IPS-18a (cell line): ENCODE measurements around the gene PACC1.

Experiments used
- H3K27ac ChIP-seq: one replicate; pipeline ENCODE4 v1.5.1; 2013; ENCODE audit warnings: low read length
- H3K27me3 ChIP-seq: one replicate; pipeline ENCODE4 v1.6.1; 2013; ENCODE audit warnings: mild to moderate bottlenecking, low read length; ENCODE audit not compliant: control insufficient read depth, insufficient read depth
- H3K36me3 ChIP-seq: one replicate; pipeline ENCODE4 v1.6.1; 2013; ENCODE audit warnings: low read depth, low read length; ENCODE audit not compliant: control insufficient read depth
- H3K4me1 ChIP-seq: one replicate; pipeline ENCODE4 v1.6.1; 2013; ENCODE audit warnings: low read depth, low read length; ENCODE audit not compliant: control insufficient read depth
- H3K4me3 ChIP-seq: one replicate; pipeline ENCODE4 v1.5.1; 2013; ENCODE audit warnings: low read length
- H3K9ac ChIP-seq: one replicate; pipeline ENCODE4 v1.6.1; 2013; ENCODE audit warnings: mild to moderate bottlenecking, low read length, moderate library complexity
- H3K9me3 ChIP-seq: one replicate; pipeline ENCODE4 v1.6.1; 2013; ENCODE audit warnings: low read depth, low read length; ENCODE audit not compliant: control insufficient read depth

The PACC1 gene

DNA sequence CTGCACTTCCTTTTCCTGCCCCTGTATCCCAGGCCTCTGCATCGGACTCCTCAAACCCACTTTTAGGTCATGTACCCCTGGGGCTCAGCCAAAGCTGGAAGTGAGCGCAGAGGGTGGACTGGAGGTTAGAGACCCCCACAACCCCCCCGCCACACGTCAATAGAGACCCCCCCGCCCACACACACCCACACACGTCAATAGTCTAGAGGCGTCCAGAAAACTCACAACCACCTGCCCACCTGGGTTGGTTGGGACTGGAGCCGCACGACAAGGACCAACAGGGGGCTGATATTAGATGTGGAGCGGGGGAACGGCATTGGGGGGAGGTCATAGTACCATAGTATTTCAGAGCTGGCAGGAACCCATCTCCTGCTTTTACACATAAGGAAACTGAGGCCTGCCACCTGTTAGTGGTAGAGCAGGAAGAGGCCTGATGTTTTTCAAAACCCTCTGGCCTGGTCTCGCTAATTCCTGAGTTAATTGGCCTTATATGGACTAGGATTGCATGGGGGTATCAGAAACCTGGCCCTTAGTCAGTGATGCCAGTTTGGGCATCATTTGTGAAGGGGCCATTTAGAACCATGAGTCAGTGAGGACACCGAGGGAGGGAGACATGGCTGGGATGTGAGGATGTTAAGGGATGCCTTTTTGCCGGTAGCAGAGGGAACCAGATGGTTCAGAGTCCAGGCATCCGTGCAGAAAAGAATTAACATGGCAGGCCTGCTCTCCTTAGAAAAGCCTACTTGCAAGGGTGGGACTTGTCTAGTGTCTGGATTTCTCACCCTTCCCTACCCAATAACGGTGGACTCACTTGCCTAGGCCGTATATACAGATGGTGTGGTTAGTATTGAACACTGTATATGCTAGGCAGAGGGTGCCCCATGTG, 19.1 kb upstream of the PACC1 start:
- Histone ChIP-seq H3K36me3 (no peaks in the 10 kb centered on the region), H3K4me1 (peaks cover 12% of the 10 kb centered on the region), H3K9me3 (no peaks in the 10 kb centered on the region), H3K27me3 (no peaks in the 10 kb centered on the region), H3K4me3 (peak overlapping the region; percentile 61), H3K27ac (no peak overlapping the region), H3K9ac (no peak overlapping the region)

DNA sequence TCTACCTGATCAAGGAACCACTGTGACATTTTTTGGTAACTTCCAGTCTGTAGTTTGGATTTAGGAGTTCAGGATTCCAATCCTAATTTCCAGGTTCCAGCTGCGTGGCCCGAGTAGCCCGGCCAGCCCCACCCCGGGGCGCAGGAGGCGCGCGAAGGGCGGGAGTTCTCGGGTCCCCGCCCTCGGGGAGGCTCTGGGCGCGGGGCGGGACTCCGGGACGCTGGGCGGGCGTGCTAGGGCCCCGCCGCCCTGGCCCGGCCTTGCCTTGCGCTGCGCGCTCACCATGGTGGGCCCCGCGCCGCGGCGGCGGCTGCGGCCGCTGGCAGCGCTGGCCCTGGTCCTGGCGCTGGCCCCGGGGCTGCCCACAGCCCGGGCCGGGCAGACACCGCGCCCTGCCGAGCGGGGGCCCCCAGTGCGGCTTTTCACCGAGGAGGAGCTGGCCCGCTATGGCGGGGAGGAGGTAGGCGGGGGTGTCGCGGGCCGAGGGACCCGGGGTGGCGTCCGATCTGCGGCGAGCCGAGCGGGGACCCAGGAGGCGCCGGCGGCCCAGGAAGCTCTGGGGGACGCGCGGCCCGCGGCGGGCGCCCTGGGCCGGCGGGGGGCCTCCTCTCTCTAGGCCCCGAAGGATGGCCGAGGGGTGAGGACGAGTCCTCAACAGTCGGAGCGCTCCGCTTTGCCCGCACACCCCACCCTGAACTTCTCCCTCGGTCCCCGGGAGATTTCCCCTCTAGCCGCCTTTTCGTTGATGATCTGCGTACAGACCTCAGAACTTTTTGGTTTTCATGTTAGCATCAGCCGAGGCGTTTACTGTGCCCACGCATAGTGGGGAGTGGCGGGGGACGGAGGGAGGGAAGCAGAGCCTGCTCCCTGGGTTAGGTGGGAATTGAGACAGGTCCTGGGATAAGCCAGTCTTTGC, 18.2 kb upstream of the PACC1 start, which contains the start of gene NENF:
NENF (plus strand) TSS at position 260 of the 916 bp plus-strand sequence; CDS start at position 284, 24 bp downstream.
- Histone ChIP-seq H3K27me3 (no peaks in the 10 kb centered on the region), H3K9me3 (no peaks in the 10 kb centered on the region), H3K4me1 (peaks cover 12% of the 10 kb centered on the region), H3K9ac (peak within 1 kb of the TSS; percentile 30), H3K36me3 (no peaks in the 10 kb centered on the region), H3K4me3 (peak within 1 kb of the TSS; percentile 61), H3K27ac (no peak within 1 kb of the TSS)

DNA sequence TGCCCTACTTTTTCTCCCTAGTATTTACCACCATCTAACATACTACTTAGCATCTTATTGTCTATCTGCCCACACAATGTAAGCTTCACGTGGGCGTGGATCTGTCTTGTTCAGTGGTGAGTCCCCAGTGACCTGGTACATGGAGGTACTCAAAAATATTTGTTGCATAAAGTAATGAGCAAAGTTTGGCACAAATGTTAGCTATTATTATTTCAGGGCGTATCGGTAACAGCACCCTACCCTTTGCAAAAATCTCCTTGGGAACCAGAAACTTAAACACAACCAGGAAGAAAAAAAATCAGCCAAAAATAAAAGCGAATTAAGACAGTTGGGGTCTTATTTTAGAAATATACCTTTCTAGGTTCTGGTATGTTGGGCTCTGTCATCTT, 17.6 kb upstream of the PACC1 start:
- no peaks in the 10 kb centered on the region for H3K9me3 ChIP-seq
- no peaks in the 10 kb centered on the region for H3K27me3 ChIP-seq
- H3K27ac ChIP-seq: no peak overlapping the region
- no peaks in the 10 kb centered on the region for H3K36me3 ChIP-seq
- peak overlapping the region; percentile 48 for H3K4me3 ChIP-seq
- H3K4me1 ChIP-seq: peaks cover 12% of the 10 kb centered on the region
- H3K9ac ChIP-seq: no peak overlapping the region

DNA sequence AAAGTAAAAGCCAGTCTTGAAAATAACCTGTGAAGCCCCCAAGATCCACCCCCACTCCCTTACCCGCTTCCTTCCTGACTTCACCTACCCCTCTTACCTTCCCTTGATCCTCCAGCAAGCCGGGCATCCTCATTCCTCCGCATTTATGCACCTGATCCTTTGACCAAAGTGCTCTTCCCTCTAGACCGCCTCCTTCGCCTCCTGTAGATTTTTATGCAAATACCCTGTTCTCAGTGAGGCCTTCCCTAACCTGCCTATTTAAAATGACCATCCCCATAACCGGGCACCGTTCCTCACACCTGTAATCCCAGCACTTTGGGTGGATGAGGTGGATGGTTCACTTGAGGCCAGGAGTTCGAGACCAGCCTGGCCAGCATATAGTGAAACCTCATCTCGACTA, 17.0 kb upstream of the PACC1 start:
- Histone ChIP-seq H3K27ac (no peak overlapping the region), H3K36me3 (no peaks in the 10 kb centered on the region), H3K4me1 (peaks cover 12% of the 10 kb centered on the region), H3K9ac (no peak overlapping the region), H3K9me3 (no peaks in the 10 kb centered on the region), H3K4me3 (no peak overlapping the region), H3K27me3 (no peaks in the 10 kb centered on the region)

DNA sequence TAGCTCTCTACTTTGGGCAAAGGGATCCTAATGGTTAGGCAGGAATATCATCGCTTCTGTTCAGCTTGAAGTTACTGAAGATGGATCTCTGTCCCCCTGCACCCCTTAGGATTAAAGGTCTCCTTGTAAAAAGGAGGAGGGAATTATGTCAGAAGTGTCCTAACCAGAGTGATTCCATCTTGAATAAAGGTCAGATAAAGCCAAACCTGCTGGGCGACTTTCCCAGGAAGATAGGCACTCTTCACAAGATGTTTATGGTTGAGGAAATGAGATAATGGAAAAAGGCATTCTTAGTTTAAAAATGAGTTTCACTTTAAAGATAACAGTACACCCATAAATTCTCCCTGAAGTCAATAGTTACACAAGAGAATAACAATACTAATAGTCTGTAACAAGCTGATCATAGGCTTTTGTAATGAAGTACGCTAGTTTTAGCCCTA, 16.3 kb upstream of the PACC1 start:
- H3K9me3 ChIP-seq: no peaks in the 10 kb centered on the region
- H3K27me3 ChIP-seq: no peaks in the 10 kb centered on the region
- no peak overlapping the region for H3K4me3 ChIP-seq
- peaks cover 12% of the 10 kb centered on the region for H3K4me1 ChIP-seq
- no peaks in the 10 kb centered on the region for H3K36me3 ChIP-seq
- no peak overlapping the region for H3K27ac ChIP-seq
- no peak overlapping the region for H3K9ac ChIP-seq

DNA sequence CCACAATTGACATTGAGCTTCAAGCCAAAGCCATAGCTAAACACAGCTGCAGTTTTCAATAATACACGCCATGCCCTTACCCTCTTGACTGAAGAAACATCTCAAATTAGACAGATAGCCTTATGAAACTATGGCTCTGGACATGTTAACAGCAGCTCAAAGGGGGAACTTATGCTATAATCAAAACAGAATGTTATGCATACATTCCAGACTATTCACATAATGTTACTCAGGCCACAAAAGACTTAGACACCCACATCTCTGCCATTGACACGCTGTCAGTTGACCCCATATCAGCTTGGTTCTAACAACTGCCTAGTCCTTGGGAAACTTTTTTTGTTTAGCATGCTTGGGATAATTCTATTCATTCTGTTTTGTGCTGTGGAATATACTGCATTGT, 15.7 kb upstream of the PACC1 start:
- no peak overlapping the region for H3K27ac ChIP-seq
- H3K4me1 ChIP-seq: peaks cover 12% of the 10 kb centered on the region
- no peaks in the 10 kb centered on the region for H3K27me3 ChIP-seq
- no peaks in the 10 kb centered on the region for H3K36me3 ChIP-seq
- H3K9ac ChIP-seq: no peak overlapping the region
- no peak overlapping the region for H3K4me3 ChIP-seq
- H3K9me3 ChIP-seq: no peaks in the 10 kb centered on the region

DNA sequence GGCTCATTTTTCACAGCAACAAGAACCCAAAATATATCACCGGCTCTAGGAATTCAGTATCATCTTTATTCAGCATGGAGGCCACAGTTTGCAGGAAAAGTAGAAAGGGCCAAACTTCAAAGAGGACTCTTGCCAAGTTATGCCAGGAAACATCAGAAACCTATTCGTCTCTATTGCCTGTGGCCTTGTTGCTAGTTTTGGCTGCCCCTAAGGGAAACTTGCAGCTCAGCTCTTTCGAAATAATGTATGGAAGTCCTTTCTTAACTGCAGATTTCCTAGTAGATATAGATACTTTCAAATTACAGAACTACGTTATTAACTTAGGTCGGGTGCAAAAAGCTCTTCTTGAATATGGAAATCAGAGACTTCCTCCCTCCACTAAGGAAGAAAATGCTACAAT, 13.8 kb upstream of the PACC1 start:
- Histone ChIP-seq H3K27ac (no peak overlapping the region), H3K36me3 (no peaks in the 10 kb centered on the region), H3K9ac (no peak overlapping the region), H3K27me3 (no peaks in the 10 kb centered on the region), H3K4me1 (peaks cover 12% of the 10 kb centered on the region), H3K4me3 (no peak overlapping the region), H3K9me3 (no peaks in the 10 kb centered on the region)

DNA sequence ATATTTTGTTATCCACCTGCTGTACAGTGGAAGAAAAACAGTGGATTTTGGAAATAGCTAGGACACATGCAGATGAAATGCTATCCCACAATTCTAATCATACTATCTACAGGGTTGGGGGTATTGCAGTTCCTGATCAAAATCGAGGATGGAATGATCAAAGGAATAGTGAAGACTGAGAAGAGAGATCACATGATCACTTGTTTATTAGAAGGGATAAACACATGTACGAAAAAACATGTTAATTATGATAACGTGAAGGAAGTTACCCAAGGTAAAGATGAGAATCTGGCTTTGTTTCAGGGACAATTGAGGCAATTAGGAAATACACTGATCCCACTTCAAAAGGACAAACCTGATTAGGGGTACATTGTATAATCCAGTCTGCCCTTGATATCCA, 9.2 kb upstream of the PACC1 start:
- no peak overlapping the region for H3K27ac ChIP-seq
- H3K27me3 ChIP-seq: no peaks in the 10 kb centered on the region
- no peaks in the 10 kb centered on the region for H3K9me3 ChIP-seq
- no peaks in the 10 kb centered on the region for H3K36me3 ChIP-seq
- no peak overlapping the region for H3K9ac ChIP-seq
- no peaks in the 10 kb centered on the region for H3K4me1 ChIP-seq
- no peak overlapping the region for H3K4me3 ChIP-seq

DNA sequence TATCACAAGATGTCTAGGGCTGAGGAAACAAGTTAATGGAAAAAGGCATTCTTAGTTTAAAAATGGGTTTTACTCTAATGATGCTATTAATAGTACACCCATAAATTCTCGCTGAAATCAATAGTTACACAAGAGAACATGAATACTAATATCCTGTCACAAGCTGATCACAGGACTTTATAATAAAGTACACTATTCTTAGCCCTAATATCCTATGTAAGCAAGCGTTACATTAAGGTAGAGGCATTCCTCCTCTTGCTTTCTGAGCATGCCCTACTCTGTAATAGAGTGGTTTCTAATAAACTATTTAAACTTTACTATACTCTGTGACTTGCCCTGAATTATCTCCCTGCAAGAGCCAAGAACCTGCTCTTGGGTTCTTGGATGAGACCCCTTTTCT, 6.5 kb upstream of the PACC1 start:
- no peak overlapping the region for H3K27ac ChIP-seq
- H3K9me3 ChIP-seq: no peaks in the 10 kb centered on the region
- H3K4me1 ChIP-seq: no peaks in the 10 kb centered on the region
- H3K27me3 ChIP-seq: no peaks in the 10 kb centered on the region
- H3K36me3 ChIP-seq: no peaks in the 10 kb centered on the region
- no peak overlapping the region for H3K4me3 ChIP-seq
- H3K9ac ChIP-seq: no peak overlapping the region

DNA sequence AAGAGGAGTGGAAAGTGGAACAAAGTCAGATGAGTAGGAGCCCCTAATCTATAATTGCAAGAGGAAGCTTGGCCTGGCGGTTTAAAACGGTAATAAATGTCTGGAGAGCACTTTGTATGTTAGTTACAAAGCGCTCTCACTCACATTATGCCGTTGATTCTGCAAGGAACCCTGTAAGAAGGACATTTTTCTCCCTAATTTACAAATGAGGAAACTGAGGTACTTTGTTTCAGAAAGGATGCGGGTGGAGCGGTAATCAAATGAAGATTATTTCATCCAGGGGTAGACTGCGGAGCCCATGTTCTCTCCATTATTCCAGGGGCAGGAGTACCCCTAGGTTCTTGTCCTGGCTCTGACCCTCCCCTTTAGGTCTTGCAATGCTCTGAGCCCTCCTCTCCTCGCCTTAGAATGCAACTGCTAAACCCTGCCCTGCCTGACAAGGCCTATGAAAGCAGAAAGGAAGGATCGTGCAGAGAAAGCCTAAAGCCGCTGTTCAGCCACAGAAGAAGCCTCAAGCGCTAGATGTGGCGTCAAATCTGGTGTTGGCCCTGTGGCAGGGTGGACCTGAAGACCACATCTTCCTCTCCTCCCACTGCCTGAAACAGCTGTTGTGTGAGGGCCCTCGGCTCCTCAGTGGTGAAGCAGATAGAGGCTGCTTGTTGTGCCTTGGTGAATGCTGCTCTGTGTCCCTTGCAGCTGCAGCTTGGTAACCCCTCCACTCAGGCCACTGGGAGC, 588 bp upstream of the PACC1 start:
- Histone ChIP-seq H3K27ac (no peak overlapping the region), H3K9ac (no peak overlapping the region)

DNA sequence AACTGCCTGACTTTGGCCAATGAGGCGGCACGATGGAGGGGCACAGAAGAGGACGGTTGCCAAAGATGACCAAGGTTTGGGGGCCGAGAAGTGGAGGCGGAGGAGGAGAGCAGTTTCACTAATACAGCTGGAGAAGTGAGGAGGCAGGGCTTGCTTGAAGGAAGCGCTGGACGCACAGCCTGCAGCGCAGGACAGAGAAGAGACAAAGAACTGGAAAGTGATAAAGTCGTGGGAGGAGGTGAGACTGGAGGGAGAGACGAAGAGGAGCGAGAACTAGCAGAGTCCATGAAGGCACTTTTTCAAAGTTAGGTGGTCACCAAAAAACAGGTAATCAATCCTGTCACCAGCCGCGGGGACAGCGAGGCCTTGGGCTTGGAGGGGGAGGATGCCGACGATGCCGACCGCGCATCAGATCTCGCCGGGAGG, 771 bp downstream of the PACC1 start:
- Histone ChIP-seq H3K27me3 (peaks cover 10% of the 10 kb centered on the region), H3K4me1 (peaks cover 8% of the 10 kb centered on the region), H3K36me3 (peaks cover 25% of the 10 kb centered on the region), H3K27ac (no peak overlapping the region), H3K9me3 (no peaks in the 10 kb centered on the region), H3K4me3 (peak overlapping the region; percentile 84), H3K9ac (peak overlapping the region; percentile 52)

More for the DNA sequence above, 588 bp upstream of the PACC1 start:
- peak overlapping the region; percentile 84 for H3K4me3 ChIP-seq
- no peaks in the 10 kb centered on the region for H3K9me3 ChIP-seq
- peaks cover 10% of the 10 kb centered on the region for H3K27me3 ChIP-seq
- peaks cover 11% of the 10 kb centered on the region for H3K36me3 ChIP-seq
- peaks cover 8% of the 10 kb centered on the region for H3K4me1 ChIP-seq
